HG03108 (cell line): Measurements from ENCODE around the gene PPP2CA.
"Not testable (repeated sequence)": the region's sequence is repeated elsewhere in the genome, so short reads cannot be mapped to it uniquely, and the experiment has no call there.

Source experiments
- ATAC-seq: cut with Tn5 transposase; IDR thresholded peaks from one replicate; pipeline ENCODE4 v1.9.1; 2021; ENCODE audit warnings: moderate library complexity; ENCODE audit not compliant: unreplicated experiment

PPP2CA gene

DNA sequence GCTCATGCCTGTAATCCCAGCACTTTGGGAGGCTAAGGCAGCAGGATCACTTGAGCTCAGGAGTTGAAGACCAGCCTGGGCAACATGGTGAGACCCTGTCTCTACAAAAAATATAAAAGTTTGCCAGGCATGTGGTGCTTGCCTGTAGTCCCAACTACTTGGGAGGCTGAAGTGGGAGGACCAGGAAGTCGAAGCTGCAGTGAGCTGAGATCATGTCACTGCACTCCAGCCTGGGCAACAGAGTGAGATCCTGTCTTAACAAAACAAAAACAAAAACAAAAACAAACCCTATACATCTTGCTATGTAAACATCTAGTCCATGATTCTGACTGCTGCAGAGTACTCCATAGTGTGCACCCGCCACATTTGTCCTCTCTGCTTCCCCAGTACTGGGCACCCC, 19.8 kb upstream of the PPP2CA start:
- no peak for ATAC-seq

DNA sequence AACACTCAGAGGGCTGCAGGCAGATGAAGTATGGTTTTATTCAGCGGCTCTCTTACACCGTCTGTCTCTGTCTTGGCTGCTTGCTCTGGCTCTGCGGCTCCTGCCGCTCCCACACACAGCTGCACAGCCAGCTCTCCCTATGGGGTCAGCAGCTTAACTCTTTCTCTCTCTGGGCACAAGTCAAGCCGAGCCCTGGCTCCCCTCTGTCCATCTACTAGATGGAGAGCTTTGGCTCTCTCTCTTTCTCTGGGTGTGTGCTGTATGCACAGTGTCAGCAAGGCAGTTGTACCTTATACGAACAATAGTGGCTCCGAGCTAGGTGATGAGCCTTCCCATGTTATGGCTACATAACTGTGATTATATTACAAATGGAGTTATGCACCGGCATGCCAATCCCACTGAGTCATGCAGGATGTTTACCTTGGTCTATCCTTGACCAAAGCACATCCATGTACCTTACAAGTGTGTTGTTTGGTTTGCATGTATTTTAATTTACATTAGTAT, 19.3 kb upstream of the PPP2CA start:
- no peak for ATAC-seq

DNA sequence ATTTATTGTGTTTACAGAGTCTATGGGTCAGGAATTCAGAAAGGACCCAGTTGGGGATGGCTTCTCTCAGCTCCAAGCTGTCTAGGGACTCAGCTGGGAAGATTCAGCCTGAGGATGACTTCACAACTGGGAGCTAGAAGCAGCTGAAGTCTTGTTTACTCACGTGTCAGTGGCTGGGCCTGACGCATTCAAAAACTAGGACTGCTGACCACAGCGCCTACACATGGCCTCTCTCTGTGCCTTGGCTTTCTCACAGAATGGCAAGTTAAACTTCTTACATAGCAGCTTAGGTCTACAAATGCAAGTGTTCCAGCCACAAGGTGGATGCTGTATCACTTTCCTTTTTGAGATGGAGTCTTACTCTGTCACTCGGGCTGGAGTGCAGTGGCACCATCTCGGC, 16.3 kb upstream of the PPP2CA start:
- ATAC-seq = no peak

DNA sequence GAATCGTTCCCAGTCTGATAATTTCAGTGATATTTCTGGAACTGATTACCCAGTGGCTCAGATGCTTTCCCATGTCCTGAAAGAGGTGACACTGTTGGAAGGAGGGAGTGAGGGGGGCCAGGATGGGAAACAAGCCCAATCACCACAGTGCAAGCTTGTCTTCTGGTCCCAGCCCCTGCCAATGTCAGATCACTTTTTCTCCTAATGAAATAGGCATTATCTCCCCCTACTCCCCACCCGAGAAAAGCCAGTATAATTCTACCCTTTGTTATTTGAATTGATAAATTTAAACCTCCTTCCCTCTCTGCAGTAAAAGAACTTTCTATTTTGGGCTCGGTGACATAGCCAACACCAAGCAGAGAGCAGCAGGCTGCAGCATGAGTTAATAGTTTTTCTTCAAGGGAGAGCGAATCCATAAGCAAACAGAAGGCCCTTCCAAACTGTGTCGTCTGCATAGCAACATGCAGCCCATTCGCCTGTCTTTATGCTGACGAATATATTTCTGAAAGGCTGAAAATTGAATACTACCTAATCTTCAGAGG, 14.6 kb upstream of the PPP2CA start:
- no peak for ATAC-seq

DNA sequence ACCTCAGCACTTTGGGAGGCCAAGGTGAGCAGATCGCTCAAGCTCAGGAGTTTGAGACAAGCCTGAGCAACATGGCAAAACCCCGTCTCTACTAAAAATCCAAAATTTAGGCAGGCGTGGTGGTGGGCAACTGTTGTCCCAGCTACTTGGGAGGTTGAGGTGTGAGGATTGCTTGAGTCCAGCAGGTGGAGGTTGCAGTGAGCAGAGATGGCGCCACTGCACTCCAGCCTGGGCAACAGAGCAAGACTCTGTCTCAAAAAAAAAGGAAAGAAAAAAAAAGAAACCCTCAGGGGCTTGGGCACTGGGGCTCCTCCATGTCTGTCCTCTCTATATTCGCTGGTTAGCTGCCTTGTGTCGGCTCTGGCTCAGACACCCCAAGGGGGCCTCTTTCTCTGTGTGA, 10.9 kb upstream of the PPP2CA start:
- ATAC-seq = no peak

DNA sequence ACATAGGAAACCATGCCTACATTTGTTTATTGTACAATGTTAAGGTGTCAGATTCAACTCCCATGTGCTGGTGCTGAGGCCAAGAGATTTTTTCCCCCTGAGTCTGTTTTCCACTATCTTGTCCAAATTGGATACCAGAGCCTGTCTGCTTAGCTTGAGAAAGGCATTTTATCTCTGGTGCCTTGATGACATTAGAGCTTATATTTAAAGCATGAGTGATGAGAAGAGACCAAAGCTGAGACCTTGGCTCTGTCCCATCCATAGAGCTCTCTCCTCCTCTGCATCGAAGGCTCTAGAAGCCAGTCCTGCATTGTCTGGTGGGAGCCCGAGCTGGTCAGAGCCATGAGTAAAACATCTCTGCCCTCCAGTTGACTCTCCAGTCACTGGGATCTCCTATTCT, 10.4 kb upstream of the PPP2CA start:
- no peak for ATAC-seq

DNA sequence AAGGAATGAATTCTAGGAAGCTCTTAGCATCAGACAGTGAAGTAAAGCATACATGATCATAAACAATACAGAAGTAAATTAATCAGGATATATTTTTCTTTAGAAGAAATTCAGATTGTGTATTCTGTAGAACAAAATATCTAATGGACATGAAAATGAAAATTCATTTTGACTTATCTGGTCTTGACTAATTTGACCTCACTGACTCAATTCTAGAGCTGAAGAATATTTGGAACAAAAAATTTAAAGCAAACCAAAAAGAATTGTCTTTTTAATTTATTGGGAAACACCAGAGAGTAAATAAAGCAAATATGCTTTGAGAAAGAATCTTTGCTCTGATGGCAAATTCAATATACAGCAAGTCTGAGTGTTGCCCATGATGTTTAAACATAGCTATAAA, 2.8 kb upstream of the PPP2CA start:
- ATAC-seq = no peak

DNA sequence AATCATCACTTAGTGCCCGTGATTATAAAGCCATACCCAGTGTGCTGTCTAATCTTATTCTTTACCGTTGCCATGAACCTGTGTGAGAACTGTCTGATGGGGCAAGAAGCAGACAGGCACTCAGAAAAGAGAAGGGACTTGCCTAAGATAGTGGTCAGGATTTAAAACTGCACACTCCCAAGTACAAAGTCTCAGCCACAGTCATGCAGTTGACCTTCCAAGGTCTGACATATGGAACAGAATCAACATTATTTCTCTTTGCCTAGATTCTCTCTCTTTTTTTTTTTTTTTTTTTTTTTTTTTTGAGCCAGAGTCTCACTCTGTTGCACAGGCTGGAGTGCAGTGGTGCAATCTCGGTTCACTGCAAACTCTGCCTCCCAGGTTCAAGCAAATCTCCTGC, 1.9 kb upstream of the PPP2CA start:
- no peak for ATAC-seq

DNA sequence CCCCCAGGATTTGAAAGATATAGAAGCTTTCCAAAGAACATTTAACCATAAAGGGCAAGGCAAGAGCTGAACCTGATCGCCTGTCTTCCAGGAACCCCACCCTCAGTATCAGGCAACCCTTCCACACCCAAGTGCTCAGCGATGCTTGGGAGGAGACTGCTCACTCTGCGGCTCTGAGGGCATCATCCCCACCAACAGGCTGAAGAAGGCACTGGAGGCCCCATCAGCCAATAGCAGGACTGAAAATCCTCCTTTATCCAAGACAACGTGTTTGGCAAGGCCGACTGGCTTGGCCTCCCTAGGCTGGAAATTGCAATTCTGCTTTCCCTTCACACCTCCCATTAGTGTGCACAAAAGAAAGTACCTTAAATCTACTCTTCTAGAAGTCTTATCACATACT, 1.4 kb upstream of the PPP2CA start:
- no peak for ATAC-seq

DNA sequence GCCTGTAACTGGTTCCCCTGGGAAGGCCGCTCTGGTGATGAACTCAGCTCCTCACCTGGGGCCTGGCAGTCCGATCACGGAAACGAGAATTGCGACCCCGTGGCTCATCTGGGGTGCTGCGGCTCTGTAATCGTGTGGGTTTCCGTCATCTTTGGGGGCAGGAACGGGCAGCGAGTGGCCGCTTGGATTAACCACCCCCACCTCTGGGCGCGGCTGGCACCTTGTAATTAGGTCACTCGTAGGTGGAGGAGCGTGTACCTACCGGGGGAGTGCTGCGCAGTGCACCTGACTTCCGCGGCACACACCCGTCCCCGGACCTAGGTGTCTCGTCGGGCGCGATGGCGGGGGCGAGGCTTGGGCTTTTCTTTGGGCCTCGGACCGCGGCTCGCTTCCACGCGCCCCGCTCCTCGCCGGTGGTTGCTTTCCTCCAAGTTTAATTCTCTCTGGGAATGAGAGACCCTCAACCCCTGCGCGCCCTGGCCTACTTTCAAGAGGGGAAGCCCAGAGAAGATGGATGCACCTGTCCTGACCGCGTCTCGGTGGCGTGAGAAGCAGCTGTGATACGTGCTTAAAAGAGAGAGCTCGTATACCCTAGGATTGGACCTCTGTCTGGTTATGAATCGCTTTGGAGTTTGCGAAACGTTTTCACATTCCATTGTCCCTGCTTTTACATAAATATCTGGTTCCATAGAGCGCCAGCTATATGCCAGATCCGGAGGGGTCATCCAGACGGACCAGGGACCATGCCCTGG, 744 bp upstream of the PPP2CA start:
- no peak for ATAC-seq

DNA sequence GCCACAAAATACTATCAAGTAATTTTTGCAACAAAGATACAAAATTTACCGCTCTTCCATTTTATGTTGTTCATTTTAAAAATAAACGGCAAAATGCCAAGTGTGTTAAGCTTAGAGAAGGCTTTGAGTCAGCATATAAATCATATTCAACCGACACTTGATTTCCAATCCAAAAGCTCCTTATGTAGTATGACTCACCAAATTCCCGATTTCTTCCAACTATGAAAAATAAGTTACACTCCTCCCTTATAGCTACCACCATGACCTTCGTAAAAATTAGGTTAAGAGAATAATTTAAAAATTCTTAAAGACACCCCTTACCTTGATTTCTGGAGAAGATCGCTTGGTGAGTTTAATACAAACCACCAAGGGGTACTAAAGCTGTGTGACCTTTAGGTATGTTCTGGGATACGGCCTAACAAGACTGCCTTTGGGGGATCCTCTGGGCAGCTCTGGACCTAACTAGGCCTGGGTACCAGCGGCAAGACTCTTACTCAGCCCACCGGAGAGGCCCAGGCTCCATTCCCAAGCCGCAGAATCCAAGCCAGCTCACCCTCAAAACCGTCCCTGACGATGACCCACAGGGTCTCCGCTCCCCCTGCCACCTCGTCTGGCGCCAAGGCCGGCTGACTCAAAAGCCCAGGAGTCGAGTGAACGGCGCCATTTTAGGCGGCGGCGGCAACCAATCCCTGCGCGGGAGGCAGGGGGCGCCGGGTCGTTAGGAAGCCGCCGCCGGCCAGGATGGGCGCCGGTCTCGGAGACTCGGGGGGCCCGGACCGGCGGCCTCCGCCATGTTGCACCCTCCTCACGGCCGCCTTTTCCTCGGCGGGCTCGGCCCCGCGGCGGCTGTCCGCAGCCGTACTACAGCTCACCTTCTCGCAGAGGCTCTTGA, 739 bp downstream of the PPP2CA start:
- ATAC-seq = peak; percentile 20

DNA sequence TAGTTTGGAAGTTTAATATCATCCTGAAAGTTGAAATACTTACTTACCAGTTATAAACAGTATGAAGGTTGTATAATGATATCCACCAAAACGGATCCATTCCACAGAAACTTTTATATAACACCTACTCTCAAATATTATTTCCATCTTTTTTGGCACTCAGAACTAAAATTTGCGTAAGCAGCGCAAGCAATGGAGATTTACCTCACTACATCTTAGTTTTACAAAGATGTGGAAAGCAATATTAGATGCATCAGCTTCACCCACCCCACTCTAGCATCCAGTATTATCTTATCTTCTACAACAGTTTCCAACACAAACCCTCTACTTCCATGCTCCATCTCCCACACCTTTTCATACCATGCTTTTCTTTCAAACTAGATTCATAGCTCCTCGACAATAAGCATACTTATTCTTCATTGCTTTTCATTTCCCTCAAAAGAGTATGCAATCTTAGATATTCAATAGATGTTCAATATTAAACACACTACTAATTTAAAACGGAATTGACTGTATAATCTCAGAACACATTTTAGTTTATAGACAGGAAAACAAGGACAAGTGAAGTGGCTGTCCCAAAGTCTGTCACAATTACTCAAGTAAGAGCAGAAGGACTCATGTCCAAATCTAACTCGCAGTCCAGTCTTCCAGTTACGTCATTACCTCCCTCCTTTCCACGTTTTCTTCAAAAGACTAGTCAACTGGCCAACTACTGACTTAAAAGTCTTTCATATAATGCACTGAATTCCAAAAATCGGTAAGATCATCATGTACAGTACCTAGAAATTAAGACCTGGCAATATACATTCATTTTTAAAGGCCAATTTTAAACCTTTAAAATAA, 2.2 kb downstream of the PPP2CA start:
- no peak for ATAC-seq

DNA sequence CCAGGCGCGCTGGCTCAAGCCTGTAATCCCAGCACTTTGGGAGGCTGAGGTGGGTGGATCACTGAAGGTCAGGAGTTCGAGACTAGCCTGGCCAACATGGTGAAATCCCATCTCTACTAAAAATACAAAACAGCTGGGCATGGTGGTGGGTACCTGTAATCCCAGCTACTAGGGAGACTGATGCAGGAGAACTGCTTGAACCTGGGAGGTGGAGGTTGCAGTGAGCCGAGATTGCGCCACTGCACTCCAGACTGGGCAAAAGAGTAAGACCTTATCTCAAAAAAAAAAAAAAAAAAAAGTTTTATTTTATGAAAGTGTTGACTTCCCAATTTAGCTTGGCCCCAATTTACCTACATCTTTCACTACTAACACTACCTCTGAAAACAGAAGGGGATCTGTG, 4.2 kb downstream of the PPP2CA start:
- not testable (repeated sequence) for ATAC-seq

DNA sequence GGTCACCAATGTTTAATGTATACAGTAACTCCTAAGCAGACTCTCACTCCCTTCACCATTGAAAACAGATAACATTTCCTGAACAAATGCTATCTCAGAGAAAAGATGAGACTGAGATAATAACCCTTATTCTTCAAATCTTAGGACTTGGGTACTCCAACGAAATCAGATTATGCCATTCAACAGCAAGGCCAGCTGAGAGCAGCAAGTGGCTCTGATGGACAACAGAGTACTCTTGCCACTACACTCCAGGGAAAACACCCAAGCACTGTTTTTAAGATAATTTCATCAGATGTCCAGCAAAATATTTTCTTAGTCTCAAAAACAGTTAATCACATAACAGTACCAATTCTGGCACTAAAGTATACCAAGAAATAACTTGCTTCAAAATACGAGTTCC, 10.1 kb downstream of the PPP2CA start:
- ATAC-seq = no peak

DNA sequence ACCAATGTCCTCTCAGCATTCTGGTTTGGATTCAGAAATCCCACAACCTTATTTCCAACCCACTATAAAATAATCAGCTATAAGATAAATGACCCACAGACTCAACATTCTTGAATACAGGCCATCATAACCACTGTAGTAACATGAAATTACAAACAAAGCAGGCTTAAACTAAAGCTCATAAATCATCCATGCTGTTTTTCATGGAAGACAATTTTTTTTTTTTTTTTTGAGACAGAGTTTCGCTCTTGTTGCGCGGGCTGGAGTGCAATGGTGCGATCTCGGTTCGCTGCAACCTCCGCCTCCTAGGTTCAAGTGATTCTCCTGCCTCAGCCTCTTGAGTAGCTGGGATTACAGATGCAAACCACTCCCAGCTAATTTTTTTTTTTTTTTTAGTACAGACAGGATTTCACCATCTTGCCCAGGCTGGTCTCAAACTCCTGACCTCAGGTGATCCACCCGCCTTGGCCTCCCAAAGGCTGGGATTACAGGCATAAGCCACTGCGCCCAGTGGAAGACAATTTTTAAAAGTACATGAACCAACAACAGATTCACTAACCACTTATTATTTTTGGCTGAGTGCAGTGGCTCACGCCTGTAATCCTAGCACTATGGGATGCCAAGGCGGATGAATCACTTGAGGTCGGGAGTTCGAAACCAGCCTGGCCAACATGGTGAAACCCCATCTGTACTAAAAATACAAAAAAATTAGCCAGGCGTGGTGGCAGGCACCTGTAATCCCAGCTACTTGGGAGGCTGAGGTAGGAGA, 14.4 kb downstream of the PPP2CA start:
- not testable (repeated sequence) for ATAC-seq

DNA sequence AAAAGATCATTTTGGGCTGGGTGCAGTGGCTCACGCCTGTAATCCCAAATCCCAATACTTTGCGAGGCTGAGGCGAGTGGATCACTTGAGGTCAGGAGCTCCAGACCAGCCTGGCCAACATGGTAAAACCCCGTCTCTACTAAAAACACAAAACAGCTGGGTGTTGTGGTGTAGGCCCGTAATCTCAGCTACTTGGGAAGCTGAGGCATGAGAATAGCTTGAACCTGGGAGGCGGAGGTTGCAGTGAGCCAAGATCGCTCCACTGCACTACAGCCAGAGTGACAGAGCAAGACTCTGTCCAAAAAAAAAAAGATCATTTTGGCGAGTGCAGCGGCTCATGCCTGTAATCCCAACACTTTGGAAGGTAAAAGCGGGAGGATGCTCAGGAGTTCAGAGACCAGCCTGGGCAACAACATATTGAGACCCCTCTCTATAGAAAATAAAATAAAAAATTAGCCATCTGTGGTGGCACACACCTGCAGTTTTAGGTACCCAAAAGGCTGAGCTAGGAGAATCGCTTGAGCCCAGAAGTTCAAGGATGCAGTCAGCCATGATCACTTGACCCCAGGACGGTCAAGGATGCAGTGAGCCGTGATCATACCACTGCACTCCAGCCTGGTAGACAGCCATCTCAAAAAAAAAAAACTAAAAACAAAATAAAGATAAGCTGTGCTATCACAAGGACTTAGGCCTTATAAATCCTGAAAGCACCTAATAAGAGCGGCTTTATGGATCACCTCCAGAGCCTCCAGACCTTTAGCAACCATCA, 16.2 kb downstream of the PPP2CA start:
- no peak for ATAC-seq

DNA sequence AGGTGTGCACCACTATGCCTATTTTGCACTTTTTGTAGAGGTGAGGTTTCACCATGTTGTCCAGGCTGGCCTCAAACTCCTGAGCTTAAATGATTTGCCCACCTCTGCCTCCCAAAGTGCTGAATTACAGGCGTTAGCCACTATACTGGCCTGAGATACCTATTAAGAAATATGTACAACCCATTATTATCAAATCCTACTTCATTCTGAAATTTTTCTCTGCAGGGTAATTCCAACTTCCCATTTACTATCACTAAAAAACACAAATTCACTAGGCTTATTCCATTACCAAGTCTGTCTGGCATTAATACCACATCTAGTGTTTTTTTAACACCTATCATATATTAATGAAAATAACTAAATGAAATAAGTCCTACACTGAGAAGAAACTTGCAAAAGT, 18.2 kb downstream of the PPP2CA start:
- ATAC-seq = no peak

DNA sequence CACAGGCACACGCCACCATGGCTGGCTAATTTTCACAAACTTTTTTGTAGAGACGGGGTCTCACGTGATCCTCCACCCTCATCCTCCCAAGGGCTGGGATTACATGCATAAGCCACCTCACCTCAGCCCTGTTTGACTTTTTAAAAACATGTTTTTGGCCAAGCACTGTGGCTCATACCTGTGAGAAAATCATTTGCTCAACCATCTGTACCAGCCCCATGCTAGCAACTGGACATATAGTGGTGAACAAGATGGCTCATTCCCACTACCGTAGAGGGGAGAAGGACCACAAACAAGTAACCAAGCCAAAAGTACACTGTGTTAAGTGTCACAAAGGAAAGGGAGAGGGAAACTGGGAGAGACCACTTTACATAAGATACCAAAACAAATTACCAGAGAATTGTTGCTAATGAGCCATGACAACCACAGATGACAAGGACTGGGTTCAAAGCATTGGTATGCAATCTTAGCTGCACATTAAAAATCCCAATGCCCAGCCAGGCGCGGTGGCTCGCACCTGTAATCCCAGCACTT, 19.2 kb downstream of the PPP2CA start:
- no peak for ATAC-seq

DNA sequence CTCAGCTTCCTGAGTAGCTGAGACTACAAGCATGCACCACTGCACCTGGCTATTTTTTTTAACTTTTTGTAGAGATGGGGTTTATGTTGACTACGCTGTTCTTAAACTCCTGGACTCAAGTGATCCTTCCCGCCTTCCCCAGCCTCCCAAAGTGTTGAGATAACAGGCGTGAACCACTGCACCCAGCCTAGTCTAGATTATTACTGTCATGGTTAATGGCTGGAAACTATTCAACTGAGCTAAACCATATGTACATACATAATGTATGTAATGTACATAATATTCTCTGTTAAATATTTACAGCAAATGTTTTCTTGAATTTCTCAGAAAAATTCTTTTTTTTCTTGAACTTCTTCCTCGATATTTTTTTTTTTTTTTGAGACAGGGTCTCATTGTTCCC, 21.3 kb downstream of the PPP2CA start:
- no peak for ATAC-seq
